HG03439 (cell line): ENCODE results near the gene KLHL22.
A peak's percentile ranks its signal among the peaks of the same experiment; 100 is the strongest.
"Not testable (repeated sequence)": the region's sequence is repeated elsewhere in the genome, so short reads cannot be mapped to it uniquely, and the experiment has no call there.

ENCODE experiments used
- ATAC-seq: cut with Tn5 transposase; IDR thresholded peaks from one replicate; pipeline ENCODE4 v1.9.1; 2021; ENCODE audit warnings: mild to moderate bottlenecking, moderate library complexity; ENCODE audit not compliant: unreplicated experiment

Gene KLHL22

DNA sequence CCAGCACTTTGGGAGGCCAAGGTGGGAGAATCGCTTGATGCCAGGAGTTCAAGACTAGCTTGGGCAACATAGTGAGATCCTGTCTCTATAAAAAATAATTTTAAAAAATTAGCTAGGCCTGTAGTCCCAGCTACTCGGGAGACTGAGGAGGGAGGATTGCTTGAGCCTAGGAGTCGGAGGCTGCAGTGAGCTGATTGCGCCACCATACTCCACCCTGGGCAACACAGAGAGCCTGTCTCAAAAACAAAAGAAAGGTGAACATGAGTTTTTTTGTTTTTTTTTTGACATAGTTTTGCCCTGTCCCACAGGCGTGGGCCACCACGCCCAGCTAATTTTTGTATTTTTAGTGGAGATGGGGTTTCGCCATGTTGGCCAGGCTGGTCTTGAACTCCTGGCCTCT is 29.5 kb upstream of the KLHL22 start:
- ATAC-seq: no peak

DNA sequence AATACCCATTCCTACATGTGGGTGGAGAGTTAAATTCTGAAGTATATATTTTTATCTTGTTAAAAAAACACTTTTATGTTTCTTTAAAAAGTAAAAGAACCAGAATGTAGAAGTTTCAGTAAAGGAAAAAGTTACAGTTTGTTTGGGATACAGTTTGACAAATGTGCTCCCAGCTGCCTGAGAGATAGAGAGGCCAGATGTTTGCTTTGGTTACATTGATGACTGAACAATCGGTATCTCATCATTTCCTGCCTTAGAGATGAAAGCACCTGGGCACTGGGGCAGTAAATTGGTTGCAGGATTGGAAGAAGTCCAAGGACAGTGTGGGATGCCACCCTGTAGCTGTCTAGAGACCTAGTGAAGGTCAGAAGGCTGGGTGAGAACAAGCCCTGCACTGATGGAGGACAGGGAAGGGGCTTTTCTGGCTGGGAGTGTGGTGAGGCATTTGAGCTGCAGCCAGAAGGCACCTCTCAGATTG is 28.4 kb upstream of the KLHL22 start:
- ATAC-seq: no peak

DNA sequence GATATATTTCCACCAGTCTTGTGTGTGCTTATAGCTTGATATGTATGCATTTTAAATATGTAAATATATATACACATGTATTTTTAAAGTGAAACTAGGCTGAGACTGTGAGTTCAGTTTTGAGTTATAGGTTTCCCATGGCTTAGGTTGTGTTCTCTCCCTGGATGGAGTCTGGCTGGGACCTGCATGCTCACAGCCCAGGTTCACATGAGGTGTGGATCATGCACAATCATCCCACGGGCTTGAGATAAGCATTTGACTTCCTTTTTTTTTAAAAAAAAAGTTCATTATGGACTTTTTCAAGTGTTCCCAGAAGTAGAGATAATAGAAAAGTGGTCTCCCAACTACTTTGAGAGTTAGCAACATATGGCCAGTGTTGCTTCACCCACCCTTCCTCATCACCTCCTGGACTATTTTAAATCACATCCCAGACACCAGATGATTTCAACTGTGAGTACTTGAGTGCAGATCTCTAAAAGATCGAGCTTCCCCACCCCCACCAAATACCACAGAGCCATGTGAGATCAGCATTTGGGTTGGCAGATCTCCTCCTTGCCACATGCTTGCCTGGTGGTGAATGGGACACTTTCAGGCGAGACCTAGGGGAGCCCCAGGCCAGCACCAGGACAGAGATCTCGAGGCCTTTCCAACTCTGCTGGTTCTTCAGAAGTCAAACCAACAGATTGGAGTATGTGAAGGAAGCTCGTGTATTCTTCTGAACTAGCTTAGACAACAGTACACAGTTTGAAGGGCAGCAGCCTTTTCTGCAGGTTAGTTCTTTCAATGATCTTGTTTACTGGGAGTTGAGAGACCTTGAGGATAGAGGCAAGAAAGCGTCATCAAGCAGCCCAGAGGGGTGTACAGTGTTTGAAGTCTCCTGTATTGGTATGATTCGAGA is 27.7 kb upstream of the KLHL22 start:
- no peak for ATAC-seq

DNA sequence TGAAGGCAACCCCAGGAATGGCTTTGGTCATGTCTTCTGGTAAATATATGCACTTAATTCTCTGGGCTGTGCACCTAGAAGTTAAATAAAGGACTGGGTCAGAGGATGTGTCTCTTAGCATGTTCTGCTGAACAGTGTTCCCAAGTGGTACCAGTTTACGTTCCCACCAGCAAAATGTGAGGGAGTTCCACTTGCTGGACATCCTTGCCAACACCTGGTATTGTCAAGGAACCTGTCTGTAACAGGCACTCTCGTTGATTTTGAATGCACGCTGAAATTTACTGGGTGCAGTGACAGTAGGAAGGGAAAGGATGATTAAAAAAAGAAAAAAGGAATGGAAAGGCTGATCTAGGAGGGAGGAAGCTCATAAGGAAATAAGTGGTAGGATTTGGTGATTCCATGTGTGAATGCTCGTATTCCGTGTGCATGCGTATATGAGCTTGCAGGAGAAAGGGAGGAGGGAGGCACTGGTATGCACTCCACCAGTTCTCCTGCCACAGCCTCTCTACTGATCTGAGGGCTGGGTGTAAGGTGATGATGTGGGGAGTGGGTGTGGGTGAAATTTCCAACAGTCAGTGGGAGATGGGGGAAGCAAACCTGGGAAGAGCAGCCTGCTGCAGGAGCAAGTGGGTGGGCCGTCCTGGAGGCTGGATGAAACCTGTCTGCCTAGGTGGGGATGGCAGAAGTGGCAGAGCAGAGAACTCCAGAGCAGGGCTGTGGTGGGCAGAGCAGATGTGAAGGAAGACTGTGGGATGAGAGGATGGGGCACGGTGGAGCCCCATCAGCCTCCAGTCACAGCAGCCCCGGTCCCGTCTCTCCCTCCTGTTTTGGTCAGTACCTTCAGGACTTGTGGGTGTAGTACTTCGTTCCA is 26.8 kb upstream of the KLHL22 start:
- ATAC-seq: no peak

DNA sequence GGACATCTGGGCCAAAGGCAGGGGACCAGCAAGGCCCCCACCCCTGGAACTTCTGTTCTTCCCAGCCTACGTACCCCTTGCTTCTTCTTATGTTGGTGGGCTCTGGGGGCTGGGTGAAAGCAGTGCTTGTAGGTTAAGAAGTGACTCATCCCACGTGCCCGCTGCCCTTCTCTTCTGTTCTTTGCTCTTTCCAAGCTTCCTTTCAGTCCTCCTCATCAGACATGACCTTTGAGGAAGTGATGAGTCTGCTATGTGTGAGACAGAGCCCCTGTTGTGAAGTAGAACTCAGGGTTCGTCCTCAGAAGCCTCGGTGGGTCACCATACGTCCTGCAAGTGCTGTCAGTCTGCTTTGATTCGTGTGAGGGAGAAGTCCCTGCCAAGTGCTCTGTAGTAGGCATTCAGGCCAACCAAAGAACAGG is 24.5 kb upstream of the KLHL22 start:
- no peak for ATAC-seq

DNA sequence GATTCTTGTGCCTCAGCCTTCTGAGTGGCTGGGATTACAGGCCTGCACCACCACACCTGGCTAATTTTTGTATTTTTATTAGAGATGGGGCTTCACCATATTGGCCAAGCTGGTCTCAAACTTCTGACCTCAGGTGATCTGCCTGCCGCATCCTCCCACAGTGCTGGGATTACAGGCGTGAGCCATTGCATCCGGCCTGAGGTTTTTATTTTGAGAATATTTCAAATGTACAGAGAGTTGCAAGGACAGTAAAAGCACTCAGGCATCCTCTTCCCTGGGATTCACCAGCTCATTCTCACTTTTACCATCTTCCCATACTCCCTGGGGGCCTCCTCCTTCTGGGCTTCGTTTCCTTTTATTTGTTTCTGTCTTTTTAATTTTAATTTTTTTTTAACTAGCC is 24.0 kb upstream of the KLHL22 start:
- ATAC-seq: no peak

DNA sequence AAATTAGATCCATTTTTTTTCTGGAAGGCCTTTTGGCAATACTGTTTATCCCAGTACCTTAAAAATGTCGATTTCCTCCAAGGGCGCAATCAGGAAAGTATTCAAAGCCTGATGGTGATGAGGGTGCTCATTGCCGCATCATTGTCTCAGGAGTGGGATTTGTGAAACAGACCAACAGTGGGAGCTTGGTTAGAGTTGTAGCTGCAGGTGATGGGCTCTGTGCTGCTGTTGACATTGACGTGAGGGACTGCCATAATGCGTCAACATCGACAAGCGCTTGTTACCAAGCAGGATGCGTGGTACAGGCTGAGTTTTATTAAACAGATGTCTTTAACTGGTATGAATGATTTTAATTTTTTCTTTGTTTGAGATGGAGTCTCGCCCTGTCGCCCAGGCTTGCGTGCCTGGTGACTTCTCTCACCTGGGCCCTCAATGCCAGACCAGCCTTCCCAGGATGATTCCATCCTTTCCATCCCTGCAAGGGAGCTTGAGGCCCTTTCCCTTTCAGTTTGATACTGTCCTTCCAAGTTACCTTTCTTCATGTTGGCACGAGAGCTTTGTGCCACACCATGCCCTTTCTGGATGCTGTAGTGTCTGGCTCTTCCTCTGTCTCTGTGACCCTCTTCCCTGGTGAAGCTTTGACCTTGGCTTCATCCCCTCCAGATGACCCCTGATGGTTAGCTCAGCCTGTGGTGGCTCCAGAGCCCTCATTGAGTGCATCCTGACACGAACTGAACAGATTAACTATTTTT is 22.4 kb upstream of the KLHL22 start:
- no peak for ATAC-seq

DNA sequence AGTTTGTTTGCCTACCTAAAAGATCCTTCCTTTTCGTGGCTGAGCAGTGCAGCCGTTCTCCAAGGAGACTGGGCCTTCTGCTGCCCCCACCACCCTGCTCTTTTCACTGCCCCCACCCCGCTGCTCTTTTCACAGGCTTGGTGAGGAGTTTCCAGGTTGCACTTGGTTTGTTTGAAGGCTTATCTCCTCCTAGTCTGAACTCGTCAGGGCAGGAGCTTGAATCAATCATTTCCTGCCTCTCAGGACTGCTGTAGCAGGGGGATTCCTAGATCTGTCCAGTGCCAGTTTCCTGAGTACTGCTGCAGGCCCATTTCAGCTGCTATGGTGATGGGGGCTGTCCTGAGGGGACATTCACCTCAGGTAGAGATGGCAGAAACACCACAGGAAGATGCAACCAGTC is 21.8 kb upstream of the KLHL22 start:
- ATAC-seq: no peak

DNA sequence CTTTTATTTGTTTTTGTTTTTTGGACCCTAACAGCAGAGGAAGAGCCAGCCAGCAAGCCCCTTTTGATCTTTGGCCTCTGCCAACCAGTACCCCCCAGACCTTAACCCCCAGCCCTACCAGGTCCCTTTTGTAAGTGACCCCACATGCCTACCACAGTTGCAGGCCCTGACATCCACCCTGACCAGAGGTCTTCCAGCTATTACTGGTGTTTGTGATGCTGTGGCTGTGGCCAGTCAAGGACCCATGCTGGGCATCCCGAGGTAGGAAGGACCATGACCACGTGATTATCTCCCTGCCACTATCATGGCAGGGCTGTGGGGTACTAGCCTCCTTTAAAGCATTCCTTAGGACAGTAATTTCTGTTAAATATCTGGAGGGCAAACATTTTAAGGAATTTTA is 20.8 kb upstream of the KLHL22 start:
- ATAC-seq: no peak

DNA sequence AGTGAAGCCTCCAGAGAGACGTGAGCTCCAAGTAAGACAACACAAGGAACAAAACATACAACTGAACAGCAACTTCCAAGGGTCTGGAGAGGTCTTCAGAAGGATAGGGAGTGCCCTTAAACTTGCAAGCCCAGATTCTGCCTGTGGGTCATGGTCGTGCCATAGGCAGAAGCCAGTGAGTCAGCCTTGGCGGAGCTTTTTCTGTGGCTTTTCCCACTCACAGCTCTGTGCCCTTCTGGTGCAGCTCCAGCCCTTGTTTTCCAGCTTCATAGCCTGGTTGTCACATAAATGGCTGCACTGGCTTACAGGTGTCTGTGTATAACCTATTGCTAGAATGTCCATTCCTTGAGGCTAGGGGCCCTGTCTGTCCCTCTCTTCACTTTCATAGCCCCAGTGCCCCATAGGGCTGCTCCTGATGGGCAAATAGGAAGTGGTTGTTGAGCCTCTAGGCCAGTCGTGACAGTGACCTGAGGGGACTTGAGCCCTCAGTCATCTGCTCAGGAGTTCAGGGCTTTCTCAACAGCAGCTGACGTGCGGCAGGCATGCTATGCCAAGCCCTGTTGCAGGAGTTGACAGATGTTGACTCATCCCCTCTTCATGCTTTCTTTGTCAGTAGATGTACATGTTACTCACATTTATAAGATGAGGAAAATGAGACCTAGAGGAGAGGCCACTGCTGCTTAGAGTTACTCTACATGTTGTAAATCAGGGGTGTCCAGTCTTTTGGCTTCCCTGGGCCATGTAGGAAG is 19.2 kb upstream of the KLHL22 start:
- no peak for ATAC-seq

DNA sequence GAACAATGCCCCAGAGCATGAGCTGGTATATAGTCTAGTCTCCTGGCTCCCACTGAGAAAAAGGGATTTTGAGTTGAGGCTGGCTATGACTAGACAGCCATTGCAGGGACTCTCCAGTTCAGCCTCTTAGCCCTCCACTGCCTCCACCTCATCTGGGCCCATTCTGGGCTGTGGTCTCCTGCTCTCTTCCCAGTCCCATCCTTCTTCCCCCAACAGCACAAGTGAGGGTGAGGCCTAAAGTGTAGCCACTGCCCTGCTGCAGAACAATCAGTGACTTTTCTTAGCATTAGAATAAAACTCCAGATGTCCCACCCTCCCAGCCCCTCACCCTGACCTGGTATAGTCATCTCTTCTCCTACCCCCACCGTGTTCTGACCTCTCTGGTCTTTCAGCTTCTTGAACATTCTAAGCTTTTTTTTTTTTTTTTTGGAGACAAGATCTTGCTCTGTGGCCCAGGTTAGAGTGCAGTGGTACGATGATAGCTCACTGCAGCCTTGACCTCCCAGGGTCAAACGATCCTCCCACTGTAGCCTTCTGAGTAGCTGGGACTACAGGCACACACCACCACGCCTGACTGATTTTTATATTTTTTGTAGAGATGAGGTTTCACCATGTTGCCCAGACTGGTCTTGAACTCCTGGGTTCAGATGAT is 16.1 kb upstream of the KLHL22 start:
- no peak for ATAC-seq

DNA sequence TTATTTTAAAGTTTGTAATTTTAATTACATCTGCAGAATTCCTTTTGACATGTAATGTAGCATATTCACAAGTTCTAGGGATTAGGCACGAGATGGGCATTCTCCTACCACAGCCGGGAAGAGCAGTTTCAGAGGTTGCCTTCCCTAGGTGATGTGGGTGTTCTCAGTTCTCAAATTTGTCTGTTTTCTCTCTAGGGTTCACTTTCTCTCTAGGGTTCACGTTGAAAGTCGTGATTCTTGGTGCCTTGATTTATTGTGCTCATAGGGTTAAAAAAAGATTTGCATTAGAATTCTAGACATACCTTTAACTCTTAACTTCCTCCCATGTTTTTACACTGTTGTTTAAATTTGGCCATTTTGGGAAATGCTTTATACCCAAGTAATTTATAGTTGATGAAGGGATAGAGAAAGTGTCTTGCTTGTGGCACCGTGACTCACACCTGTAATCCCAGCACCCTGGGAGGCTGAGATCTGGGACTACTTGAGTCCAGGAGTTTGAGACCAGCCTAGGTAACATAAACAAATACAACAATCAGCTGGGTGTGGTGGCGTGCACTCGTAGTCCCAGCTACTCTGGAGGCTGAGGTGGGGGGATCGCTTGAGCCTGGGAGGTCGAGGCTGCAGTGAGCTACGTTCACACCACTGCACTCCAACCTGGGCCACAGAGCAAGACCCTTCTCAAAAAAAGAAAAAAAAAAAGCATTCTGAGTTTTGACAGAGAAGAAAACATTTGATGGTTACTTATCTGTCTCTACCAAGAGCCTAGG is 15.4 kb upstream of the KLHL22 start:
- no peak for ATAC-seq

DNA sequence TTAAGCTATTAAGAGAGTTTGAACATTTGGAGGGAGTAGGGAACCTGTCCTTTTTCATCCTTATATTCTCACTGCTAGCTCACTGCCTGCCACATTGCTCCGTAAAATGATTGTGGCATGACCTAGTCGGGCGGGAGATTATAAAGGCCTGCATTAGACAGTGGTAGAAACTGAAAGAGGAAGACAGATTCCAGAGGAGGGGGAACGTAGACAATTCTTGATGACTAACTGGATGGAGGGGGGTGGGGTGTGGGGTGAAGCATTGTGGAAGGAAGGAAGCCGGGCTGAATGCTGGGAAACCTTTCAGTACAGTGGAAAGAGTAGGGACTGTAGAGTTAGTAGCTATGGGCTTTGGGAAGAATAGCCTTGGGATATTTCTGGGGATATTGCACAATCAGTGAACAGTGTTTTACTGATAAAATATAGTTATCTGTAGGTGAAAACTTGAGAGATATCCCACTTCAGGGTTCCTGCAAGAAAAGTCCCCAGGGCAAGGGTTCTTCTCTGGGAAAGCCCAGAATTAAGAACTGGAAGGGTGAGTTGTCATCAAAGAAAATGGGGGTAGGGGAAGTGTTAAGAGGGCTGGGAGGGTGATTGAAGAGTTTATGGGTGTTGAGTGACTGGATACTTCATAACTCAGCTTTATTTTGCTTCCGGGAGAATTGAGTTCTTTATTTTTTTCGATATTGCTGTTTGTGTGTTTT is 13.9 kb upstream of the KLHL22 start:
- no peak for ATAC-seq

DNA sequence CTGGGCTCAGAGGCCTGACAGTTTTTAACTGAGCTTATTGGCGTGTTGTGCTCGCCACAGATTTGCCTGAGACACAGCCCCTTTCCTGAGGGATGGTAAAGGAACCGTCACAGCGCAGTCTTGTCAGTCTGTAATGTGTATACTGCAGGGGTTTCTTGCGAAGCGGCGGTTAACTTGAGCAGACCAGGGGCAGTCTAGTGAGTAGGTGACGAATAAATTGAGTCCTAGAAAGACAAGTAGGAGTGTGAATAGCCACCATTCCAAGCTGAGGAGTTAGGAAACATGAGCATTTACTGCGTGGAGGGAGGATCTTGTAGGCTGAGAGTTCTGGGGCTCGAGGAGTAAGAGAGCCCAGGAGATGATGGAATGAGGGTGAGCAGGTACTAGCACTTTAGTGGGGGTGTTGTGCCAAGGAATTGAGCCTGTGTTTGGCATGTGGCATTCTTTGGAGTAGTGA is 13.2 kb upstream of the KLHL22 start:
- ATAC-seq: no peak

DNA sequence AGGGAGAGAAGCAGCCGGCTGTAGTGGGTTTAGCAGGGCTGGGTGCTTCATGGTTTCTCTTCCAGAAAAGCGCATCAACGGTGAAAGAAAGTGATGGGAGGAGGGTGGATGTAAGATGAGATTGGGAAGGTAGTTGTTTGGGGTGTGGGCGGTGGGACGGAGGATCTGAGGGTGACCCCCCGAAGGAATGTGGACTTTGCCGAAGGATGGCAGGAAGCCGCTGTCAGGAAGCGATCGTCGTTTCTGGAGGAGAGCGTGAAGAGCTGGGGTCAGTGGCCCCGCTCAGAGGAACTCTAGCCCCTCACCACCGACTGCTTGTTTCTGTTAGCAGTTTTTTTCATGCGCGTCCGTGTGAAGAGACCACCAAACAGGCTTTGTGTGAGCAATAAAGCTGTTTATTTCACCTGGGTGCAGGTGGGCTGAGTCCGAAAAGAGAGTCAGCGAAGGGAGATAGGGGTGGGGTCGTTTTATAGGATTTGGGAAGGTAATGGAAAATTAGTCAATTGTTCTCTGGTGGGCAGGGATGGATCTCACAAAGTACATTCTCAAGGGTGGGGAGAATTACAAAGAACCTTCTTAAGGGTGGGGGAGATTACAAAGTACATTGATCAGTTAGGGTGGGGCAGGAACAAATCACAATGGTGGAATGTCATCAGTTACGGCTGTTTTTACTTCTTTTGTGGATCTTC is 12.6 kb upstream of the KLHL22 start:
- ATAC-seq: not testable (repeated sequence)

DNA sequence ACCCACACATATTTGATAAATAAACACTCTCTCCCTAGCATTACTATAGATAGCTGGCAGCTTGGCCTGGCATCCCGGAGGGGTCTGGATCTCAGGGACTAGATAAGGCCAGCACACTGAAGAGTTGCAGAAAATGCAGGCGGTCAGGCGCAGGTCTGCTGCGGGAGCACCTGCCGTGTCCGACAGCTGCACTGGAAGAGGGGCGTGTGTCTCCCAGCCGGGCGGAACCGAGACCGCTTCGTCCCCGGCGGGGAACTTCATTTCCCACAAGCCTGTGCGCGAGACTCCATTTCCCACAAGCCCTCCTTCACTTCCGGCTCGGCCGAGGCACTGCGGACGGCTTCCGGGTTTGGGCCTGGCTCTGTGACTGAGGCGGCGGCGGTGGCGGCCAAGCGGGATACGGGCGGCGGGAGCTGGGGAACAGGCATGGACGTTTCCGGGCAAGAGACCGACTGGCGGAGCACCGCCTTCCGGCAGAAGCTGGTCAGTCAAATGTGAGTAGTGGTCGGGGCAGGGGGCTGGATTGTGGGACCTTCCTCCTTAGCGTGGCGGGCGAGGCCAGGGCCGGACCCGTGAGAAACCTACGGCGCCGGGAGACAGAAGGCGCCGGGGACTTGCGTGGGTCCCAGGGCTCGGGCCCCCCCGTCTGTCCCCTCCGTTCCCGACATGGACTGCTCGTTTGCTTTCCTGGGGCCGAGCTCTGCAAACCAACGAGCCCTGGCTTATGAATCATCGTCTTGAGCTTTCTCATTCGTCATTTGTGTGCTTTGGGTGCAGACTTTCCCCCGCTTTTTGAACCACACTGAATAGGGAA is 11.9 kb upstream of the KLHL22 start, which contains the start of gene MED15:
Gene MED15 (plus strand): TSS at position 358 of the 814 bp plus-strand sequence. CDS start 69 bp downstream, at position 427.
- ATAC-seq: peak; percentile 85
